ENCODE results near the gene RCBTB1.
A peak's percentile ranks its signal among the peaks of the same experiment; 100 is the strongest.

RCBTB1 gene

DNA sequence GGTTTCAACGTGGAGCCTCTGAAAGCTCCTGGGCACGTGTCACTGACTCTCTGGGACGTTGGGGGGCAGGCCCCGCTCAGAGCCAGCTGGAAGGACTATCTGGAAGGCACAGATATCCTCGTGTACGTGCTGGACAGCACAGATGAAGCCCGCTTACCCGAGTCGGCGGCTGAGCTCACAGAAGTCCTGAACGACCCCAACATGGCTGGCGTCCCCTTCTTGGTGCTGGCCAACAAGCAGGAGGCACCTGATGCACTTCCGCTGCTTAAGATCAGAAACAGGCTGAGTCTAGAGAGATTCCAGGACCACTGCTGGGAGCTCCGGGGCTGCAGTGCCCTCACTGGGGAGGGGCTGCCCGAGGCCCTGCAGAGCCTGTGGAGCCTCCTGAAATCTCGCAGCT, 45.2 kb upstream of the RCBTB1 start:
- no peaks in the 10 kb centered on the region for H3K9me3 ChIP-seq (ENCODE audit: control insufficient read depth, insufficient read depth, low read depth, low read length)
- TF ChIP-seq ZNF600 (tag by site-specific recombination; IDR thresholded peaks at IDR 0.05) = no peak
- TF ChIP-seq, protein P1, sequence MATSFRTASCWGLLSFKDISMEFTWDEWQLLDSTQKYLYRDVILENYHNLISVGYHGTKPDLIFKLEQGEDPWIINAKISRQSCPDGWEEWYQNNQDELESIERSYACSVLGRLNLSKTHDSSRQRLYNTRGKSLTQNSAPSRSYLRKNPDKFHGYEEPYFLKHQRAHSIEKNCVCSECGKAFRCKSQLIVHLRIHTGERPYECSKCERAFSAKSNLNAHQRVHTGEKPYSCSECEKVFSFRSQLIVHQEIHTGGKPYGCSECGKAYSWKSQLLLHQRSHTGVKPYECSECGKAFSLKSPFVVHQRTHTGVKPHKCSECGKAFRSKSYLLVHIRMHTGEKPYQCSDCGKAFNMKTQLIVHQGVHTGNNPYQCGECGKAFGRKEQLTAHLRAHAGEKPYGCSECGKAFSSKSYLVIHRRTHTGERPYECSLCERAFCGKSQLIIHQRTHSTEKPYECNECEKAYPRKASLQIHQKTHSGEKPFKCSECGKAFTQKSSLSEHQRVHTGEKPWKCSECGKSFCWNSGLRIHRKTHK (tag by site-specific recombination; IDR thresholded peaks at IDR 0.05) = peak; percentile 72
- H3K27ac ChIP-seq (ENCODE audit: extremely low read depth, low read depth, low read length) = no peak overlapping the region
- CTCF ChIA-PET = interaction anchor here (0.6 kb wide), 1 partner anchor 215 kb away, joined by 4 read pairs; no protein-coding TSS in a partner anchor
- POLR2A ChIA-PET = no interaction called here
- H3K36me3 ChIP-seq (ENCODE audit: control insufficient read depth in 2 of 2, insufficient read depth in 1 of 2, low read length in 2 of 2) = no peaks in the 10 kb centered on the region
- H3K4me3 ChIP-seq (ENCODE audit: low read depth, low read length) = no peak overlapping the region
- no peaks in the 10 kb centered on the region for H3K4me1 ChIP-seq (ENCODE audit: control insufficient read depth, insufficient read depth, low read length)

DNA sequence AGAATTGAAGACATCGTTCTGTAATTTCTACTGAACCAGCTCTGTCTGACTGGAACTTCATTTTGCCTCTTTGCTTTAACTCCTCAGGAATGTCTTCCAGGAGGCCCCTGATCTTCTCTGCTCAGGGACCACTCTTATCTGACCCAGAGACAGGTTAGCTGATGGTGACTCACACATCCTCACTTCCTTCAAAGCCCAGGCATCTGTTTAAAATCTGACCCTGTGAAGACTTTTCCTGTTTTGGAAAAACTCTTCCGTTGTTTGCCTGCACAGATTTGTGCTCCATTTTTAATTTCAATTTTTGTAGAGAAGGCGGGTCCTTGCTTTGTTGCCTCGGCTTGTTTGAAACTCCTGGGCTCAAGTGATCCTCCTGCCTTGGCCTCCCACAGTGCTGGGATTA, 44.6 kb upstream of the RCBTB1 start:
- Histone ChIP-seq H3K9me3 (ENCODE audit: control insufficient read depth, insufficient read depth, low read depth, low read length) (no peaks in the 10 kb centered on the region), H3K27ac (ENCODE audit: extremely low read depth, low read depth, low read length) (no peak overlapping the region), H3K4me3 (ENCODE audit: low read depth, low read length) (no peak overlapping the region), H3K4me1 (ENCODE audit: control insufficient read depth, insufficient read depth, low read length) (no peaks in the 10 kb centered on the region), H3K36me3 (ENCODE audit: control insufficient read depth in 2 of 2, insufficient read depth in 1 of 2, low read length in 2 of 2) (no peaks in the 10 kb centered on the region)
- ChIA-PET CTCF (no interaction called here), POLR2A (no interaction called here)
- TF ChIP-seq KLF9 (tag by site-specific recombination; IDR thresholded peaks at IDR 0.05; ENCODE audit: low read depth) (no peak), KLF7 (tag by site-specific recombination; IDR thresholded peaks at IDR 0.05; ENCODE audit: borderline replicate concordance) (no peak), ZNF175 (tag by site-specific recombination; IDR thresholded peaks at IDR 0.05) (no peak), ZNF433 (tag by site-specific recombination; IDR thresholded peaks at IDR 0.05; ENCODE audit: low read depth) (no peak), GLIS1 (tag by site-specific recombination; IDR thresholded peaks at IDR 0.05) (no peak), ZNF658 (tag by site-specific recombination; IDR thresholded peaks at IDR 0.05) (no peak), SALL2 (tag by site-specific recombination; IDR thresholded peaks at IDR 0.05; ENCODE audit: borderline replicate concordance) (no peak), ZNF830 (tag by site-specific recombination; IDR thresholded peaks at IDR 0.05; ENCODE audit: low read depth) (no peak), KLF1 (tag by site-specific recombination; IDR thresholded peaks at IDR 0.05) (no peak), ZFP41 (tag by site-specific recombination; IDR thresholded peaks at IDR 0.05; ENCODE audit: borderline replicate concordance) (no peak), ZNF311 (tag by site-specific recombination; IDR thresholded peaks at IDR 0.05; ENCODE audit: borderline replicate concordance) (no peak), ZNF157 (tag by site-specific recombination; IDR thresholded peaks at IDR 0.05) (no peak), ZNF221 (tag by site-specific recombination; IDR thresholded peaks at IDR 0.05; ENCODE audit: borderline replicate concordance) (no peak), ZNF133 (tag by site-specific recombination; IDR thresholded peaks at IDR 0.05) (no peak), ZNF530 (tag by site-specific recombination; IDR thresholded peaks at IDR 0.05; ENCODE audit: low read depth) (no peak), KLF10 (tag by site-specific recombination; IDR thresholded peaks at IDR 0.05) (no peak), ZNF2 (tag by site-specific recombination; IDR thresholded peaks at IDR 0.05) (no peak)
- TF ChIP-seq, protein P2, sequence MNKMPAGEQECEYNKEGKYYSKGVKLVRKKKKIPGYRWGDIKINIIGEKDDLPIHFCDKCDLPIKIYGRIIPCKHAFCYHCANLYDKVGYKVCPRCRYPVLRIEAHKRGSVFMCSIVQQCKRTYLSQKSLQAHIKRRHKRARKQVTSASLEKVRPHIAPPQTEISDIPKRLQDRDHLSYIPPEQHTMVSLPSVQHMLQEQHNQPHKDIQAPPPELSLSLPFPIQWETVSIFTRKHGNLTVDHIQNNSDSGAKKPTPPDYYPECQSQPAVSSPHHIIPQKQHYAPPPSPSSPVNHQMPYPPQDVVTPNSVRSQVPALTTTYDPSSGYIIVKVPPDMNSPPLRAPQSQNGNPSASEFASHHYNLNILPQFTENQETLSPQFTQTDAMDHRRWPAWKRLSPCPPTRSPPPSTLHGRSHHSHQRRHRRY (tag by site-specific recombination; IDR thresholded peaks at IDR 0.05) = no peak
- TF ChIP-seq, protein P3, sequence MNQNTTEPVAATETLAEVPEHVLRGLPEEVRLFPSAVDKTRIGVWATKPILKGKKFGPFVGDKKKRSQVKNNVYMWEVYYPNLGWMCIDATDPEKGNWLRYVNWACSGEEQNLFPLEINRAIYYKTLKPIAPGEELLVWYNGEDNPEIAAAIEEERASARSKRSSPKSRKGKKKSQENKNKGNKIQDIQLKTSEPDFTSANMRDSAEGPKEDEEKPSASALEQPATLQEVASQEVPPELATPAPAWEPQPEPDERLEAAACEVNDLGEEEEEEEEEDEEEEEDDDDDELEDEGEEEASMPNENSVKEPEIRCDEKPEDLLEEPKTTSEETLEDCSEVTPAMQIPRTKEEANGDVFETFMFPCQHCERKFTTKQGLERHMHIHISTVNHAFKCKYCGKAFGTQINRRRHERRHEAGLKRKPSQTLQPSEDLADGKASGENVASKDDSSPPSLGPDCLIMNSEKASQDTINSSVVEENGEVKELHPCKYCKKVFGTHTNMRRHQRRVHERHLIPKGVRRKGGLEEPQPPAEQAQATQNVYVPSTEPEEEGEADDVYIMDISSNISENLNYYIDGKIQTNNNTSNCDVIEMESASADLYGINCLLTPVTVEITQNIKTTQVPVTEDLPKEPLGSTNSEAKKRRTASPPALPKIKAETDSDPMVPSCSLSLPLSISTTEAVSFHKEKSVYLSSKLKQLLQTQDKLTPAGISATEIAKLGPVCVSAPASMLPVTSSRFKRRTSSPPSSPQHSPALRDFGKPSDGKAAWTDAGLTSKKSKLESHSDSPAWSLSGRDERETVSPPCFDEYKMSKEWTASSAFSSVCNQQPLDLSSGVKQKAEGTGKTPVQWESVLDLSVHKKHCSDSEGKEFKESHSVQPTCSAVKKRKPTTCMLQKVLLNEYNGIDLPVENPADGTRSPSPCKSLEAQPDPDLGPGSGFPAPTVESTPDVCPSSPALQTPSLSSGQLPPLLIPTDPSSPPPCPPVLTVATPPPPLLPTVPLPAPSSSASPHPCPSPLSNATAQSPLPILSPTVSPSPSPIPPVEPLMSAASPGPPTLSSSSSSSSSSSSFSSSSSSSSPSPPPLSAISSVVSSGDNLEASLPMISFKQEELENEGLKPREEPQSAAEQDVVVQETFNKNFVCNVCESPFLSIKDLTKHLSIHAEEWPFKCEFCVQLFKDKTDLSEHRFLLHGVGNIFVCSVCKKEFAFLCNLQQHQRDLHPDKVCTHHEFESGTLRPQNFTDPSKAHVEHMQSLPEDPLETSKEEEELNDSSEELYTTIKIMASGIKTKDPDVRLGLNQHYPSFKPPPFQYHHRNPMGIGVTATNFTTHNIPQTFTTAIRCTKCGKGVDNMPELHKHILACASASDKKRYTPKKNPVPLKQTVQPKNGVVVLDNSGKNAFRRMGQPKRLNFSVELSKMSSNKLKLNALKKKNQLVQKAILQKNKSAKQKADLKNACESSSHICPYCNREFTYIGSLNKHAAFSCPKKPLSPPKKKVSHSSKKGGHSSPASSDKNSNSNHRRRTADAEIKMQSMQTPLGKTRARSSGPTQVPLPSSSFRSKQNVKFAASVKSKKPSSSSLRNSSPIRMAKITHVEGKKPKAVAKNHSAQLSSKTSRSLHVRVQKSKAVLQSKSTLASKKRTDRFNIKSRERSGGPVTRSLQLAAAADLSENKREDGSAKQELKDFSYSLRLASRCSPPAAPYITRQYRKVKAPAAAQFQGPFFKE (tag by site-specific recombination; IDR thresholded peaks at IDR 0.05; ENCODE audit: borderline replicate concordance) = no peak

Data from HEK293 (cell line).